NCI-H1092 treated with DMSO at 0.1 percent for 48 hours (cell line): Measurements from ENCODE around the gene TLCD1.

ENCODE experiments used
- DNase-seq: peaks from one replicate; lab custom pipeline; 2025; lab: John Stamatoyannopoulos, UW

The TLCD1 gene

DNA sequence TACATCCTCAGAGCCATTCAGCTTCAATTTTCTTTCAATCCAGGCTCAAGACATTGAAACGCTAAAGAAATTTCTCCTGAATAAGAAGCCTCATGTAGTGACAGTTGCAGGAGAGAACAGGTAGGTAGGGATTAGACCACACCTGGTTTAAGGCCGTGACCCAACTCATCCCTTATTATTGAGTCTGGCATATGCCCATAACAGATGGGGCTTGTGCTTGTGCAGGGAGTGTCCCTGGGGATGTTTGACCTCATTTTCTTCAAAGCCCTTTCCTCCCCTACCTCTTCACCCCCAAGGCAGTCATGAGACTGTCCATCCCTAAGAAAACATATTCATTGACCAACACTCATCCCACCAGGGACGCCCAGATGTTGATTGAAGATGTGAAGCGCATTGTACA, 39.7 kb downstream of the TLCD1 start:
- DNase-seq, result no peak

GRCh38 chr17:28685366-28685765, 40.7 kb downstream of the TLCD1 start:
- no peak for DNase-seq

GRCh38 chr17:28684963-28685362, 41.1 kb downstream of the TLCD1 start:
- DNase-seq, result no peak

GRCh38 chr17:28682655-28683054, 43.4 kb downstream of the TLCD1 start:
- no peak for DNase-seq

DNA sequence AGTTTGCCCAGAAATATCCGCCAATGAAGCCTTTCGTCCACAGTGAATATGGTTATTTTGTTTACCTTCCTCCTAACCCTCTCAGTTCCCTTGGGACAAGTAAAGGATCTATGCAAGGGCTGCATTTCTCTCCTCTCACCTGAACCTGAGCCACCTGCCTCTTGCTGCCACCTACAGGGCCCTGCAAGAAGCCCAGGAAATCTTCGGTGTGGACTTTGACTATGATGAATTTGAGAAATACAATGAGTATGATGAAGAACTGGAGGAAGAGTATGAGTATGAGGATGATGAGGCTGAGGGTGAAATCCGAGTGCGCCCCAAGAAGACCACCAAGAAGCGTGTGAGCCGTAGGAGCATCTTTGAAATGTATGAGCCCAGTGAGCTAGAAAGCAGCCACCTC, 50.1 kb downstream of the TLCD1 start:
- no peak for DNase-seq

DNA sequence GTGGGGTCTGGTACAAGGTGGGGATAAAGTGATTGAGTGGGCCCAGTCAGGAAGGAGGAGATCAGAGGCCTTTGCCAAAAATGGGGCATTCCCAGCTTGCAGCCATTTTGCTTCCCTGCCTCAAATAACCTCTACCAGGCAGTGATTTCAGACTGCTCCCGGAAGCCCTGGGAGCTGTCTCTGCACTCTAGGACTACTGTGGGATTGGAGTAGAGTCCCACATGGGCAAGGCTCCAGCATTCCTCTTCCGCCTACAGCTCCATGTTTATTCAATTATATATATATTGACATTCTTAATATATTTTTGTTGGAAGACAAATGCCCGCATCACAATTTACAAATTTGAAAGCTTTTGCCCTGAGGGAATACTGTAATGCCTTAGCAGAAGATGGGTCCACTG, 50.5 kb downstream of the TLCD1 start:
- DNase-seq, result no peak
